GM21786 (cell line): ENCODE results near the gene PRELID3B.

Experiments used
- ATAC-seq: cut with Tn5 transposase; IDR thresholded peaks from one replicate; pipeline ENCODE4 v1.9.1; 2021; ENCODE audit not compliant: unreplicated experiment

The PRELID3B gene

GRCh38 chr20:58996226-58996611 lies 46.4 kb downstream of the PRELID3B start:
- ATAC-seq, result no peak

- no peak for ATAC-seq
These were observed 46.9 kb downstream of the PRELID3B start for GRCh38 chr20:58995461-58996225.

GRCh38 chr20:58994390-58995159 lies 48.0 kb downstream of the PRELID3B start:
- ATAC-seq, result no peak

GRCh38 chr20:58993332-58994248 lies 49.0 kb downstream of the PRELID3B start:
- ATAC-seq, result no peak

GRCh38 chr20:58992911-58993310 lies 49.7 kb downstream of the PRELID3B start:
- no peak for ATAC-seq

GRCh38 chr20:58991715-58992114 lies 50.9 kb downstream of the PRELID3B start:
- no peak for ATAC-seq

GRCh38 chr20:58990651-58991445 lies 51.7 kb downstream of the PRELID3B start:
- ATAC-seq, result no peak

- ATAC-seq, result no peak
These were observed 53.4 kb downstream of the PRELID3B start for GRCh38 chr20:58989196-58989595.

- ATAC-seq, result no peak
These were observed 54.1 kb downstream of the PRELID3B start for GRCh38 chr20:58988565-58988882.

- ATAC-seq, result no peak
These were observed 54.6 kb downstream of the PRELID3B start for GRCh38 chr20:58987790-58988564.

- ATAC-seq, result no peak
These were observed 55.5 kb downstream of the PRELID3B start for GRCh38 chr20:58986968-58987517.

- no peak for ATAC-seq
These were observed 56.2 kb downstream of the PRELID3B start for GRCh38 chr20:58986286-58986967.

GRCh38 chr20:58985656-58986055 lies 56.9 kb downstream of the PRELID3B start:
- no peak for ATAC-seq

GRCh38 chr20:58984691-58985090 lies 57.9 kb downstream of the PRELID3B start:
- no peak for ATAC-seq
